Measurements from ENCODE around the gene FNBP1.
"Not testable (repeated sequence)": the region's sequence is repeated elsewhere in the genome, so short reads cannot be mapped to it uniquely, and the experiment has no call there.

FNBP1 gene

DNA sequence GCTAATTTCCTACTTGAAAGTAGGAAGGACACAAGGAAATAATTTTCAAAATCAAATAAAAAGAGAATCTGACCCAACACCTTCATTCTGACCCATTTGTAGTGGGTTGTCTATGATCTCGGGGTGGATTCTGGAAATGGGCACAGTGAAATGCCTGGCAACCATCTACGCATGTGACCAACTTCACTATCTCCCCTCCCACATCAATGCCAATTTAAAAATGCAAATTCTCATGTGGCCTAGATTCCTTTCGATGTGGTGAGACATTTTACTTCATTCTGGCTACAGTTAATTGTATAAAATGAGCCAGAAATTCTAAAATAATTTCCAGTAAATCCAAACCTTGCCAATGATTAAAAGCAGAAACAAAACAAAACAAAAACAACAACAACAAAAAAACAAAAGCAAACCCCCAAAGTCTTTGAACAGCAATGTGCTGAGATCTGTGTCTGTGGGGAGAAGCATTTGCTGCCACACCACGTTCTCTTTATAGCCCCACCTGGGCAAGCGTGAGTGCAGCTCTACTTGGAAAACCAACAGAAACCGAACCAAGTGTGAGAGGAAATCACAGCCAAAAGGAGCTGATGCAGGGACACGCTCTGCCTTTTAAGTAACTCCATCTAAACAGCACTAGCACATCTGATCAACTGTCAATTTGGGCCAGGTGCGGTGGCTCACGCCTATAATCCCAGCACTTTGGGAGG is 148.7 kb downstream of the FNBP1 start:
- Histone ChIP-seq H3K4me3 (ENCODE audit: low read depth, low read length) (no peak overlapping the region), H3K4me1 (no peaks in the 10 kb centered on the region), H3K36me3 (peaks cover 37% of the 10 kb centered on the region), H3K9me3 (no peaks in the 10 kb centered on the region), H3K27me3 (no peaks in the 10 kb centered on the region)
- DNase-seq: no peak
- no peak for TF ChIP-seq CTCF (IDR thresholded peaks at IDR 0.05; ENCODE audit: low read depth, low read length)

DNA sequence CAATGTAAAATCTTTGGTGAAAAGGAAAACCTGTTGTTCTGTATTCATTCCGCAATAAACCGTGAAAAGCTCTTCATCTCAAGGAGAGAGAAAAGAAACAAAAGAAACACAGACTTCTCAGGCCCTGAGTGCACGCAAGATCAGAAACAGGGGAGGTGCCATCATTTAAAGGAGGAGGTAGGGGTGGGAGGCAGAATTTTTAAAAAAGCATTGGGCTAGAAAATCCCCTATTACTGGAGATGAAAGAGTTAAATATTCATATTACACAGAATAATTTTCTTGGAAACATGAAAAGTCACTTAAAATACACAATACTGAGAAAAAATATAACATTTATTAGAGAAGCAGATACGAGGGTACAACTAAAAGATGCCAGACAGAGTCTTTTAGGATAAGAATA is 151.4 kb downstream of the FNBP1 start:
- peaks cover 28% of the 10 kb centered on the region for H3K36me3 ChIP-seq
- H3K4me1 ChIP-seq: no peaks in the 10 kb centered on the region
- no peak overlapping the region for H3K4me3 ChIP-seq (ENCODE audit: low read depth, low read length)
- no peak for DNase-seq
- H3K27me3 ChIP-seq: no peaks in the 10 kb centered on the region
- TF ChIP-seq CTCF (IDR thresholded peaks at IDR 0.05; ENCODE audit: low read depth, low read length): no peak
- no peaks in the 10 kb centered on the region for H3K9me3 ChIP-seq

DNA sequence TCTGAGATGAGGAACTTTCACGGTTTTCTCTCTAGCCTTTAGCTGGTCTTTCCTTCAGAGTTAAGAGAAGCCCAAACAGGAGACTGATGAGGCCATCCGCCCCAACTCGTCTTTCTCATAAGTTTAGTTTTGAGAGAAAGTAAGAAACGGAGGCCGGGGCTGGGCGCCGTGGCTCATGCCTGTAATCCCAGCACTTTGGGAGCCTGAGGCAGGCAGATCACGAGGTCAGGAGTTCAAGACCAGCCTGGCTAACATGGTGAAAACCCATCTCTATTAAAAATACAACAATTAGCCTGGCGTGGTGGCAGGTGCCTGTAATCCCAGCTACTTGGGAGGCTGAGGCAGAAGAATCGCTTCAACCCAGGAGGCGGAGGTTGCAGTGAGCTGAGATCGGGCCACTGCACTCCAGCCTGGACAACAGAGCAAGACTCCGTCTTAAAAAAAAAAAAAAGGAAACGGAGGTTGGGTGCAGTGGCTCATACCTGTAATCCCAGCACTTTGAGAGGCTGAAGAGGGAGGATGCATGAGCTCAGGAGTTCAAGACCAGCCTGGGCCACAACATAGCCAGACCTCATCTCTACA is 152.2 kb downstream of the FNBP1 start:
- not testable (repeated sequence) for DNase-seq; H3K9me3 ChIP-seq; H3K4me1 ChIP-seq; H3K27me3 ChIP-seq; H3K4me3 ChIP-seq (ENCODE audit: low read depth, low read length)
- H3K36me3 ChIP-seq: peaks cover 20% of the 10 kb centered on the region

DNA sequence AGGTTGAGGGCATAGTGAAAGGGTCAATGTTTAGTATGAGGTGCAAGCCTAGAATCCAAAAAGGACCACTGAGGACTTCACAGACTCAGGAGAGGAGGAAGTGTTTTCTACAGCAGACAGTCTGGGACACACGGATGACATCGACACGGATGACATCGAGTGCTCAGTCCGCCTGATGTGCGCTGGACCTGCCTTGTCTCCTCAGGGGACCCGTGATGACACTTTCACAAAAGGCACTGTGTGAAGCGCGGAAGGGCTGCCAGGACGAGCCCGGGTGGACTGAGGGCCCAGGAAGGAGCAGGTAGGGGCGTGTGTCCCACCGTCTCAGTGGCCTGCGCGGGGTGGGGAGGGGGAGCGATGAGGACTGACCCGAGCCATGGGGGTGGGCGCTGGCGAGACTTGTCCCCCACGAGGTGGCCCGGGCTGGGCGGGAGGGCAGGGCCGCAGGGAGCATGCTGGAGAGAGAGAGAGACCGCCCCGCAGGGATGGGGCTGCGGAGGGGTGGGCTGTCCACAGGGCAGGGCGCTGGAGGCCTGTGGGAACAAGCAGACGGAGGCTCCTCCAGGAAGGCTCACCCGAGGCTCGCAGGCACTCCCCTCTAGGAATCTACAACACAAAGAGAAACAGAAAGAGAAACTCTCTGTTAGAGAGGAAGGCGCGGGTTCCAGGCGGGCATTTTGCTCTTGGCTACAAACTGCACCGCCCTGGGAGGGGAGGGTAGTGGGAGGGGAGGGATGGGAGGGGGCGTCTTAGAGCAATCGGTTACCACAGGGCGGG is 152.9 kb downstream of the FNBP1 start:
- no peak for DNase-seq
- Histone ChIP-seq H3K4me1 (peaks cover 4% of the 10 kb centered on the region), H3K4me3 (ENCODE audit: low read depth, low read length) (no peak overlapping the region), H3K36me3 (peaks cover 16% of the 10 kb centered on the region), H3K27me3 (no peaks in the 10 kb centered on the region), H3K9me3 (no peaks in the 10 kb centered on the region)
- TF ChIP-seq CTCF (IDR thresholded peaks at IDR 0.05; ENCODE audit: low read depth, low read length): no peak

- no peak for DNase-seq
- peaks cover 10% of the 10 kb centered on the region for H3K4me1 ChIP-seq
- no peaks in the 10 kb centered on the region for H3K27me3 ChIP-seq
- H3K9me3 ChIP-seq: no peaks in the 10 kb centered on the region
- H3K4me3 ChIP-seq (ENCODE audit: low read depth, low read length): no peak overlapping the region
- TF ChIP-seq CTCF (IDR thresholded peaks at IDR 0.05; ENCODE audit: low read depth, low read length): no peak
- peaks cover 10% of the 10 kb centered on the region for H3K36me3 ChIP-seq
These were observed 153.7 kb downstream of the FNBP1 start for GRCh38 chr9:129889122-129889940.

Measured in BE2C (cell line).